Astrocyte (in vitro differentiated cells and primary cell): ENCODE measurements around the gene NFS1. TPM values are rescaled to one million over a fixed set of nuclear protein-coding genes. Genes with fewer than 3 reads are reported as not detected.

ENCODE experiments used
- DNase-seq: peaks from one replicate; pipeline ENCODE4 v3.0.0-alpha.2; 2010; ENCODE audit warnings: low read depth
- FAIRE-seq: peaks from 2 replicates; lab custom pipeline; 2011; peaks lifted over from hg19 to GRCh38; lab: Jason Lieb, UNC
- H2AFZ ChIP-seq: 2 replicates; pipeline ENCODE4 v1.6.0; 2012; ENCODE audit warnings: low read depth, low read length, inconsistent platforms
- H3K27ac ChIP-seq: 2 replicates; pipeline ENCODE4 v1.5.1; 2011; ENCODE audit warnings: low read depth, low read length, inconsistent platforms
- H3K27me3 ChIP-seq: 2 replicates; pipeline ENCODE4 v1.6.0; 2011; ENCODE audit warnings: low read length, inconsistent platforms; ENCODE audit not compliant: insufficient read depth
- H3K36me3 ChIP-seq: 2 replicates; pipeline ENCODE4 v1.5.1; 2011; ENCODE audit warnings: low read length, inconsistent platforms; ENCODE audit not compliant: insufficient read depth
- H3K4me1 ChIP-seq: 2 replicates; pipeline ENCODE4 v1.5.1; 2011; ENCODE audit warnings: low read length, inconsistent platforms; ENCODE audit not compliant: insufficient read depth
- H3K4me2 ChIP-seq: 2 replicates; pipeline ENCODE4 v1.6.0; 2012; ENCODE audit warnings: low read length, inconsistent platforms
- H3K4me3 ChIP-seq: 2 replicates; pipeline ENCODE4 v1.5.1; 2011; ENCODE audit warnings: low read depth, mild to moderate bottlenecking, low read length, inconsistent platforms; ENCODE audit not compliant: insufficient read depth
- H3K79me2 ChIP-seq: 2 replicates; pipeline ENCODE4 v1.6.0; 2012; ENCODE audit warnings: mild to moderate bottlenecking, low read length, inconsistent platforms; ENCODE audit not compliant: insufficient read depth
- H3K9ac ChIP-seq: 2 replicates; pipeline ENCODE4 v1.6.0; 2012; ENCODE audit warnings: mild to moderate bottlenecking, low read length, inconsistent platforms
- H3K9me3 ChIP-seq: 2 replicates; pipeline ENCODE4 v1.5.1; 2012; ENCODE audit warnings: low read depth, mild to moderate bottlenecking, low read length, inconsistent platforms; ENCODE audit not compliant: insufficient read depth
- H4K20me1 ChIP-seq: 2 replicates; pipeline ENCODE4 v1.6.0; 2012; ENCODE audit warnings: low read length, inconsistent platforms; ENCODE audit not compliant: insufficient read depth
- H3K27ac Mint-ChIP-seq: one replicate; pipeline ENCODE4 v1.8.0; 2021; ENCODE audit warnings: mild to moderate bottlenecking, mixed read lengths; ENCODE audit not compliant: unreplicated experiment
- H3K27me3 Mint-ChIP-seq: one replicate; pipeline ENCODE4 v1.8.0; 2021; ENCODE audit warnings: low read depth, mixed read lengths; ENCODE audit not compliant: unreplicated experiment
- H3K36me3 Mint-ChIP-seq: one replicate; pipeline ENCODE4 v1.8.0; 2021; ENCODE audit warnings: low read depth, mixed read lengths; ENCODE audit not compliant: unreplicated experiment
- H3K4me1 Mint-ChIP-seq: one replicate; pipeline ENCODE4 v1.8.0; 2021; ENCODE audit warnings: low read depth, mixed read lengths; ENCODE audit not compliant: unreplicated experiment
- H3K4me3 Mint-ChIP-seq: one replicate; pipeline ENCODE4 v1.8.0; 2021; ENCODE audit warnings: mild to moderate bottlenecking, moderate library complexity, mixed read lengths; ENCODE audit not compliant: unreplicated experiment
- H3K9me3 Mint-ChIP-seq: one replicate; pipeline ENCODE4 v1.8.0; 2021; ENCODE audit warnings: mild to moderate bottlenecking, mixed read lengths; ENCODE audit not compliant: unreplicated experiment
- EZH2 ChIP-seq: IDR thresholded peaks from 2 replicates; pipeline ENCODE4 v1.6.1; 2012; ENCODE audit warnings: mild to moderate bottlenecking, low read length, inconsistent platforms; ENCODE audit not compliant: insufficient read depth
- total RNA-seq: library from RNA; stranded (reverse); gene quantifications from 2 replicates; pipeline ENCODE4 v1.2.1, GENCODE V29; 2021
- TF ChIP-seq, protein P1 (sequence below): IDR thresholded peaks from 2 replicates; pipeline ENCODE4 v1.5.1; 2011; ENCODE audit warnings: low read depth, mild to moderate bottlenecking, inconsistent platforms, low read length, moderate library complexity; ENCODE audit not compliant: insufficient read depth

NFS1 gene
- total RNA-seq, 1 donor from 2014 or later, result 30.3 TPM

DNA sequence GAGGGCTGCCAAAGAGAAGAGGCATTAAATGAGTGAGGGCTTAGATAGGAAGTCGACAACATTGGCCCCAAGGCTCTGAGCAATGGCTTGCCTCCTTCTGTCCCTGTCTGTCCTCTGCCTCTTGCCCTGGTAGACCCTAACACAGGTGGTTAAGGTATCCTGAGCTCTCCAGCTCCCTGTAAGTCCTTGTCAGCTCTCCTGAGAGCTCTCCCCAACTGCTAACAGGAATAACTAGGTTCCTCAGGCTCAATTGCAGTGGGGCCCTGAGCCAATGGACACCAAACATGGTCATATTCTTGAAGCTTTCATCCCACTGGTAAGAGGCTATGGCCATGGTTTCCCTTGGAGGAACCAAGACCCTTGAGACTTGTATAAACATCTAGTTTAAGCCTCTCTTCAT is 29.5 kb downstream of the NFS1 start:
- no peaks in the 10 kb centered on the region for H3K4me1 Mint-ChIP-seq
- Histone ChIP-seq H3K4me3 (no peak overlapping the region), H3K4me2 (no peak overlapping the region), H2AFZ (no peak overlapping the region), H3K4me1 (no peaks in the 10 kb centered on the region), H3K27me3 (no peaks in the 10 kb centered on the region), H3K79me2 (peaks cover 3% of the 10 kb centered on the region), H3K9me3 (no peaks in the 10 kb centered on the region), H4K20me1 (no peaks in the 10 kb centered on the region), H3K36me3 (peaks cover 13% of the 10 kb centered on the region), H3K27ac (no peak overlapping the region), H3K9ac (no peak overlapping the region)
- H3K27me3 Mint-ChIP-seq, result no peaks in the 10 kb centered on the region
- no peak overlapping the region for H3K27ac Mint-ChIP-seq
- no peak for DNase-seq
- peaks cover 41% of the 10 kb centered on the region for H3K36me3 Mint-ChIP-seq
- no peak for FAIRE-seq
- H3K4me3 Mint-ChIP-seq, result no peak overlapping the region
- no peaks in the 10 kb centered on the region for H3K9me3 Mint-ChIP-seq
- no peak for TF ChIP-seq EZH2
- TF ChIP-seq, protein P1, sequence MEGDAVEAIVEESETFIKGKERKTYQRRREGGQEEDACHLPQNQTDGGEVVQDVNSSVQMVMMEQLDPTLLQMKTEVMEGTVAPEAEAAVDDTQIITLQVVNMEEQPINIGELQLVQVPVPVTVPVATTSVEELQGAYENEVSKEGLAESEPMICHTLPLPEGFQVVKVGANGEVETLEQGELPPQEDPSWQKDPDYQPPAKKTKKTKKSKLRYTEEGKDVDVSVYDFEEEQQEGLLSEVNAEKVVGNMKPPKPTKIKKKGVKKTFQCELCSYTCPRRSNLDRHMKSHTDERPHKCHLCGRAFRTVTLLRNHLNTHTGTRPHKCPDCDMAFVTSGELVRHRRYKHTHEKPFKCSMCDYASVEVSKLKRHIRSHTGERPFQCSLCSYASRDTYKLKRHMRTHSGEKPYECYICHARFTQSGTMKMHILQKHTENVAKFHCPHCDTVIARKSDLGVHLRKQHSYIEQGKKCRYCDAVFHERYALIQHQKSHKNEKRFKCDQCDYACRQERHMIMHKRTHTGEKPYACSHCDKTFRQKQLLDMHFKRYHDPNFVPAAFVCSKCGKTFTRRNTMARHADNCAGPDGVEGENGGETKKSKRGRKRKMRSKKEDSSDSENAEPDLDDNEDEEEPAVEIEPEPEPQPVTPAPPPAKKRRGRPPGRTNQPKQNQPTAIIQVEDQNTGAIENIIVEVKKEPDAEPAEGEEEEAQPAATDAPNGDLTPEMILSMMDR, result no peak

DNA sequence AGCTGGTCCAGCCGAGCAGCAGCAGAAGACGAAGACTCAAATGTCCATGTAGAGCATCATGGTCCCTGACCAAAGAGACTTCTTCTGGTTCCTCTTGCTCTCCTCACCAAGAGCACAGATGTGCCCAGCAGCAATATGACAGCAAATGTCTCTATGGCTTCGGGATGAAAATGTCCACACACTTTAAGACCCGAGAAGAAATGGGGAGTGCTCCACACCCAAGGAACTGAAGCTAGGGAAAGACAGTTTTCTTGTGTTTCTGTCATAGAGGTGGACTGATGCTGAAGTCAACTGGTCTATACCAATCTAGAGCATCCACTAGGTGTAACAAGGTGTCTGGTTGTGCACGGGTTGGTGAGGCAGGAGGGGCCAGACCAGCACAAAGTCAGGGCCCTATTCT is 29.9 kb downstream of the NFS1 start:
- no peaks in the 10 kb centered on the region for H3K9me3 Mint-ChIP-seq
- no peak for DNase-seq

DNA sequence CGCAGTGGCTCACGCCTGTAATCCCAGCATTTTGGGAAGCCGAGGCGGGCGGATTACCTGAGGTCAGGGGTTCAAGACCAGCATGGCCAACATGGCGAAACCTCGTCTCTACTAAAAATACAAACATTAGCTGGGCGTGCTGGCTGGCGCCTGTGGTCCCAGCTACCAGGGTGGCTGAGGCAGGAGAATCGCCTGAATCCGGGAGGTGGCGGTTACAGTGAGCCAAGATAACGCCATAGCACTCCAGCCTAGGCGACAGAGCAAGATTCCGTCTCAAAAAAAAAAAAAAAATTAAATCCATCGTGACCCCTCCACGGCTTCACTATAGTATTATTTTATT is 33.2 kb downstream of the NFS1 start:
- Mint-ChIP-seq H3K36me3 (peaks cover 22% of the 10 kb centered on the region), H3K9me3 (no peaks in the 10 kb centered on the region), H3K4me1 (peaks cover 17% of the 10 kb centered on the region), H3K27me3 (no peaks in the 10 kb centered on the region), H3K27ac (no peak overlapping the region), H3K4me3 (no peak overlapping the region)
- no peaks in the 10 kb centered on the region for H3K9me3 ChIP-seq
- DNase-seq (no peak), FAIRE-seq (no peak)
- peaks cover 16% of the 10 kb centered on the region for H3K4me1 ChIP-seq
- no peak overlapping the region for H2AFZ ChIP-seq
- no peak overlapping the region for H3K27ac ChIP-seq
- no peak overlapping the region for H3K4me3 ChIP-seq
- H3K27me3 ChIP-seq, result no peaks in the 10 kb centered on the region
- no peak overlapping the region for H3K4me2 ChIP-seq
- no peak overlapping the region for H3K9ac ChIP-seq
- H3K79me2 ChIP-seq, result peaks cover 41% of the 10 kb centered on the region
- H4K20me1 ChIP-seq, result peaks cover 35% of the 10 kb centered on the region
- H3K36me3 ChIP-seq, result peaks cover 13% of the 10 kb centered on the region
- TF ChIP-seq EZH2, result no peak
- TF ChIP-seq, protein P1, result no peak

More for the DNA sequence above, 29.9 kb downstream of the NFS1 start:
- FAIRE-seq, result no peak
- H3K79me2 ChIP-seq, result peaks cover 8% of the 10 kb centered on the region
- no peak overlapping the region for H3K4me2 ChIP-seq
- no peak overlapping the region for H3K9ac ChIP-seq
- TF ChIP-seq, protein P1, result no peak
- no peak for TF ChIP-seq EZH2
- H3K27me3 ChIP-seq, result no peaks in the 10 kb centered on the region
- no peak overlapping the region for H2AFZ ChIP-seq
- peaks cover 13% of the 10 kb centered on the region for H3K36me3 ChIP-seq
- H3K9me3 ChIP-seq, result no peaks in the 10 kb centered on the region
- H3K4me3 Mint-ChIP-seq, result no peak overlapping the region
- H3K4me1 Mint-ChIP-seq, result no peaks in the 10 kb centered on the region
- no peak overlapping the region for H3K4me3 ChIP-seq
- H3K4me1 ChIP-seq, result no peaks in the 10 kb centered on the region
- H3K27me3 Mint-ChIP-seq, result no peaks in the 10 kb centered on the region
- H3K36me3 Mint-ChIP-seq, result peaks cover 40% of the 10 kb centered on the region
- no peak overlapping the region for H3K27ac ChIP-seq
- H3K27ac Mint-ChIP-seq, result no peak overlapping the region
- peaks cover 2% of the 10 kb centered on the region for H4K20me1 ChIP-seq
